HepG2 (cell line): ENCODE data around the gene AP3D1. TPM values are rescaled to one million over a fixed set of nuclear protein-coding genes. Genes with fewer than 3 reads are reported as not detected.

ENCODE experiments used
- CCDC6 ChIP-seq: sonication (generic); formaldehyde crosslinking; IDR thresholded peaks from 2 replicates; pipeline ENCODE4 v1.8.1; 2022; ENCODE audit warnings: mild to moderate bottlenecking, missing genetic modification reagents, moderate library complexity
- FOXJ3 ChIP-seq: sonication (generic); formaldehyde crosslinking; IDR thresholded peaks from 2 replicates; pipeline ENCODE4 v1.4.0; 2020; ENCODE audit warnings: missing genetic modification reagents, mild to moderate bottlenecking, borderline replicate concordance
- MXI1 ChIP-seq: IDR thresholded peaks from 3 replicates; pipeline ENCODE4 v1.6.1; 2012; ENCODE audit warnings: low read depth, low read length, inconsistent platforms, borderline replicate concordance
- RAD21 ChIP-seq: fragments of 450-650 bp; formaldehyde crosslinking; IDR thresholded peaks from 2 replicates; pipeline ENCODE4 v1.5.0; 2020; ENCODE audit warnings: mild to moderate bottlenecking
- ZSCAN31 ChIP-seq: sonication (generic); formaldehyde crosslinking; IDR thresholded peaks from 2 replicates; pipeline ENCODE4 v1.5.0; 2020; ENCODE audit warnings: low read depth, mild to moderate bottlenecking, missing genetic modification reagents
- polyA plus RNA-seq, 8 experiments: library from polyadenylated mRNA; depleted of rRNA in 3 of 8; stranded (reverse) in 7 of 8; unstranded in 1 of 8; fragments of >200 nt; fragmentation: Illumina TruSeq in 4 of 8; extraction: Trizol in 4 of 8; gene quantifications; 2 replicates each; pipeline versions ENCODE4 v1.2.1 to v1.2.3, GENCODE V29; 2011 to 2016; ENCODE audit warnings: low read depth in 4 of 8, missing spikeins in 1 of 8, mixed read lengths in 1 of 8; ENCODE audit not compliant: insufficient read depth in 1 of 8
- total RNA-seq, 5 experiments: library from RNA; depleted of rRNA; stranded (reverse); fragments of >200 nt; fragmentation: Illumina TruSeq; extraction: Trizol; gene quantifications; 2 replicates each; pipeline ENCODE4 v1.2.3, GENCODE V29; 2016; ENCODE audit warnings: low read depth in 1 of 5
- TF ChIP-seq, protein P1 (sequence below): sonication (generic); formaldehyde crosslinking; IDR thresholded peaks from 2 replicates; pipeline ENCODE4 v1.5.1; 2020; ENCODE audit warnings: mild to moderate bottlenecking, missing genetic modification reagents, borderline replicate concordance
- TF ChIP-seq, protein P2 (sequence below): sonication (generic); formaldehyde crosslinking; IDR thresholded peaks from 2 replicates; pipeline ENCODE4; 2020; ENCODE audit warnings: missing genetic modification reagents, mild to moderate bottlenecking, borderline replicate concordance

Gene AP3D1
- total and polyA plus RNA-seq, 2 of the 13 experiments (the other 11 are each of a cell fraction or from before 2014, with no cell fraction given): 68.0 to 82.6 TPM

GRCh38 chr19:2096480-2097202 lies 54.7 kb downstream of the AP3D1 start, which contains the start of gene IZUMO4 (continued):
- TF ChIP-seq, protein P1, sequence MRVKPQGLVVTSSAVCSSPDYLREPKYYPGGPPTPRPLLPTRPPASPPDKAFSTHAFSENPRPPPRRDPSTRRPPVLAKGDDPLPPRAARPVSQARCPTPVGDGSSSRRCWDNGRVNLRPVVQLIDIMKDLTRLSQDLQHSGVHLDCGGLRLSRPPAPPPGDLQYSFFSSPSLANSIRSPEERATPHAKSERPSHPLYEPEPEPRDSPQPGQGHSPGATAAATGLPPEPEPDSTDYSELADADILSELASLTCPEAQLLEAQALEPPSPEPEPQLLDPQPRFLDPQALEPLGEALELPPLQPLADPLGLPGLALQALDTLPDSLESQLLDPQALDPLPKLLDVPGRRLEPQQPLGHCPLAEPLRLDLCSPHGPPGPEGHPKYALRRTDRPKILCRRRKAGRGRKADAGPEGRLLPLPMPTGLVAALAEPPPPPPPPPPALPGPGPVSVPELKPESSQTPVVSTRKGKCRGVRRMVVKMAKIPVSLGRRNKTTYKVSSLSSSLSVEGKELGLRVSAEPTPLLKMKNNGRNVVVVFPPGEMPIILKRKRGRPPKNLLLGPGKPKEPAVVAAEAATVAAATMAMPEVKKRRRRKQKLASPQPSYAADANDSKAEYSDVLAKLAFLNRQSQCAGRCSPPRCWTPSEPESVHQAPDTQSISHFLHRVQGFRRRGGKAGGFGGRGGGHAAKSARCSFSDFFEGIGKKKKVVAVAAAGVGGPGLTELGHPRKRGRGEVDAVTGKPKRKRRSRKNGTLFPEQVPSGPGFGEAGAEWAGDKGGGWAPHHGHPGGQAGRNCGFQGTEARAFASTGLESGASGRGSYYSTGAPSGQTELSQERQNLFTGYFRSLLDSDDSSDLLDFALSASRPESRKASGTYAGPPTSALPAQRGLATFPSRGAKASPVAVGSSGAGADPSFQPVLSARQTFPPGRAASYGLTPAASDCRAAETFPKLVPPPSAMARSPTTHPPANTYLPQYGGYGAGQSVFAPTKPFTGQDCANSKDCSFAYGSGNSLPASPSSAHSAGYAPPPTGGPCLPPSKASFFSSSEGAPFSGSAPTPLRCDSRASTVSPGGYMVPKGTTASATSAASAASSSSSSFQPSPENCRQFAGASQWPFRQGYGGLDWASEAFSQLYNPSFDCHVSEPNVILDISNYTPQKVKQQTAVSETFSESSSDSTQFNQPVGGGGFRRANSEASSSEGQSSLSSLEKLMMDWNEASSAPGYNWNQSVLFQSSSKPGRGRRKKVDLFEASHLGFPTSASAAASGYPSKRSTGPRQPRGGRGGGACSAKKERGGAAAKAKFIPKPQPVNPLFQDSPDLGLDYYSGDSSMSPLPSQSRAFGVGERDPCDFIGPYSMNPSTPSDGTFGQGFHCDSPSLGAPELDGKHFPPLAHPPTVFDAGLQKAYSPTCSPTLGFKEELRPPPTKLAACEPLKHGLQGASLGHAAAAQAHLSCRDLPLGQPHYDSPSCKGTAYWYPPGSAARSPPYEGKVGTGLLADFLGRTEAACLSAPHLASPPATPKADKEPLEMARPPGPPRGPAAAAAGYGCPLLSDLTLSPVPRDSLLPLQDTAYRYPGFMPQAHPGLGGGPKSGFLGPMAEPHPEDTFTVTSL (CRISPR knock-in tag): no peak
- TF ChIP-seq FOXJ3 (no peak), MXI1 (peak; percentile 89; the same call in 2 of the 3 replicates), ZSCAN31 (0 out of 2 replicates have a peak, but pooled peaks have one; percentile 48), CCDC6 (0 out of 2 replicates have a peak, but pooled peaks have one; percentile 22), RAD21 (CRISPR knock-in tag) (peak; percentile 54)
- TF ChIP-seq, protein P2, sequence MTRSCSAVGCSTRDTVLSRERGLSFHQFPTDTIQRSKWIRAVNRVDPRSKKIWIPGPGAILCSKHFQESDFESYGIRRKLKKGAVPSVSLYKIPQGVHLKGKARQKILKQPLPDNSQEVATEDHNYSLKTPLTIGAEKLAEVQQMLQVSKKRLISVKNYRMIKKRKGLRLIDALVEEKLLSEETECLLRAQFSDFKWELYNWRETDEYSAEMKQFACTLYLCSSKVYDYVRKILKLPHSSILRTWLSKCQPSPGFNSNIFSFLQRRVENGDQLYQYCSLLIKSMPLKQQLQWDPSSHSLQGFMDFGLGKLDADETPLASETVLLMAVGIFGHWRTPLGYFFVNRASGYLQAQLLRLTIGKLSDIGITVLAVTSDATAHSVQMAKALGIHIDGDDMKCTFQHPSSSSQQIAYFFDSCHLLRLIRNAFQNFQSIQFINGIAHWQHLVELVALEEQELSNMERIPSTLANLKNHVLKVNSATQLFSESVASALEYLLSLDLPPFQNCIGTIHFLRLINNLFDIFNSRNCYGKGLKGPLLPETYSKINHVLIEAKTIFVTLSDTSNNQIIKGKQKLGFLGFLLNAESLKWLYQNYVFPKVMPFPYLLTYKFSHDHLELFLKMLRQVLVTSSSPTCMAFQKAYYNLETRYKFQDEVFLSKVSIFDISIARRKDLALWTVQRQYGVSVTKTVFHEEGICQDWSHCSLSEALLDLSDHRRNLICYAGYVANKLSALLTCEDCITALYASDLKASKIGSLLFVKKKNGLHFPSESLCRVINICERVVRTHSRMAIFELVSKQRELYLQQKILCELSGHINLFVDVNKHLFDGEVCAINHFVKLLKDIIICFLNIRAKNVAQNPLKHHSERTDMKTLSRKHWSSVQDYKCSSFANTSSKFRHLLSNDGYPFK (CRISPR knock-in tag): 0 out of 2 replicates have a peak, but pooled peaks have one; percentile 13
